NCI-H2081 treated with DMSO at 0.1 percent for 48 hours (cell line): ENCODE results near the gene RGS6.

Experiments used
- DNase-seq: peaks from one replicate; lab custom pipeline; 2025; lab: John Stamatoyannopoulos, UW

Gene RGS6

DNA sequence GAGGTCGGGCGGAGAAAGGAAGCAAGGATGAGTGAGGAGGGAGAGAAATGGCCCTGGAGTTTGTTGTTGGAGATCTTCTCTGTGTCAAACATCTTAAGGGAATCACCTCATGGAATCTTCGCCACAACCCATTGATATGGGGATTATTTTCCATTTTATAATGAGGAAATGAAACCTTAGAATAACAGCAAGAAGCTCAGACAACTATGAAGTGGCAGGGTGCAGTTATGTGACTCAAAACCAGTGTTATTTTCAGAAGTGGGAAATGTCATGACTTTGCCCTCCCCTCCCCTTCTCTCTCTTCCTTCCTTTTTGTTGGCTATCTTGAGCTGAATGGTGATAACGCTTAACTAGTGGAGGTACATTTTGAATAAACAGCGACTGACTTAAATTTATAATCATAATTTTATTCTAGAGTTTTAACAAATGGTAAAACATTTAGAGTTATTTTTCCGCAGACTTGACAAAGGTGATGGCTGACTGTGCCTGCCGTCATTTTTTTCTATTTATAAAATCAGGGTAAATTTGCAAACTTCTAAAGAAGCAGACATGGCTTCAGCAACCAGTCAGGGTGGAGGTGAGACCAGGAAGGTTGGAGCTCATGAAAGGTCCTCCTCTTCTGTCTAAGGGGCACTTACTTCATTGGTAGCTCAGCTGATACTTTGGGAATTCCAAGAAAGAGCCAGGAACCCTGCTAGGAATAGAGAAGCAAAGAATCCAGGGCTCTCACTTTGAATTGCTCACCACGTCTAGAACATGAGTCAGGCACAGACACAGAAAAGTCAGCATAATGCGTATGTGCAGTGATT lies 232.4 kb downstream of the RGS6 start:
- no peak for DNase-seq

DNA sequence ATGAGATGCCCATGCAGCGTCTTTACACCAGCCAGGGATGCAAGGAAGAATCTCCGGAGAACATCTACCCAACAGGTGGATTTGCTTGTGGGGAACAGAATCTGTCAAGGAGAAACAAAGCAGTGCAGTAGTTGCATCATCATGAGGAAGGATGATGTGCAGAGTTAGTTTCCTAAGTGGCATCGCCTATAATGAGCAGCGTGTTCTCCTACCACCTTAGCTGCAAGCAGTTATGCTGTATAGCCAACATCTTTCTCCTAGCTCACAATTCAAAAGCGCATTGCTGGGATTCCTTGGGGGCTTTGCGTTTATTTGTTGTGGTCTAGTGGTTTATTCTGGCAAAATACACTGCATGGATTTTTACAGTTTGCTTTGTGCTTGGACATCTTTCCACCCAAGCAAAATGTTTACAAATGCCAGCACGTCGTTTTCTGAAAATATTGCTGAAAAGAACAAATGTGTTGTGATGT lies 233.0 kb downstream of the RGS6 start:
- no peak for DNase-seq

DNA sequence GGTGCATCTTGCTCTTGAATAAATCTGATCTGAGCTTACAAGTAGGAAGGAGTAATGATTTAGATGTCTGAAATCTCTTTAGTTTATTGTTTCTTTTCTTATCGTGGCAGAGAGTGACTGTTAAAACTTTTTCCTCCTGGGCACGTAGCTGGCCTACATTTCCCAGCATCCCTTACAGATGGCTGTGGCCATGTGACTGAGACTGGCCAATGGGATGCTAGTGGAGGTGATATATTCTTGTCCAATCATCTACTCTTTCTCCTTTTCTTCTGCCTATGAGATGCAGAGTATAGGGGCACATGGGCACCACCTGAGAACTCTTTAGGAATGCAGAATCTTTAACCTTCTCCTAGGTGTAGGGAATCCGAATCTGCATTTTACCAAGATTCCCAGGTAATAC lies 237.3 kb downstream of the RGS6 start:
- DNase-seq, result no peak

DNA sequence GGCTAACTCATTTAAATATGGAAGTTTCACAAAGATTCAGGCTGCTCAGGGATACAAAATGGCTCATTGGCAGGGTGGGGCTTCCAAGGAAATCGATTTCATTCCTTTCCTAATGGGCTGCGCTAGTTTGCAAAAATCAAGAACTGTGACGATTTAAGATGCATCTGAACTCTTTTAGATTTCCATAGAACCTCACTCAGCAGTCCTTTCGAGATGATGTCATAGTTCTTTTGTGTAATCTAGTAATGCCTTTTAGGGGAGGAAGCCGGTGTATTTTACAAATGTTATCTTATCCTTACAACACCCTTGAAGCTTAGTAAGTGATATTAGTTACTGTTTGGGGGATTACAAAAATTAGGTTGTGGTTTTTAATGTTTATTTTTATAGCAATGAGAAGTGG lies 239.8 kb downstream of the RGS6 start:
- no peak for DNase-seq

DNA sequence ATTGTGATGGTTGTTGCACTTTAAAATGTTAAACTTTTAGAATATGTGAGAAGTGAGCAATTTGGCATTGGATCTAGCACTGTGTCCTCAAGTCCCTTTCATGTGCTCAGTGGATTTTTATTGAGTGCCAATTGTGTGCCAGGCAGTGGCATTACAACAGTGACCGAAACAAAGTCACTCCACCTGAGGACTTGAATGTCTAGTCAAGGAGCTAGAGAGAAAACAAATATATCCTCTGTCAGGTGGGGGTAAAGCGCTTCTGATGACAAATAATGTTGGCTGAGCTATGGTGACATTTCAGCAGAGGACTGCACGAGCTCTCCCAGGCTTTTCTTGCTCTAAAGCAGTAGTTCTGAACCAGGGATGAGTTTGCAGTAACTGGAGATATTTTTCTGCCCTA lies 240.4 kb downstream of the RGS6 start:
- DNase-seq, result no peak

- no peak for DNase-seq
Observed at GRCh38 chr14:72173038-72173720, 240.9 kb downstream of the RGS6 start.

GRCh38 chr14:72177251-72177650 lies 245.0 kb downstream of the RGS6 start:
- no peak for DNase-seq

DNA sequence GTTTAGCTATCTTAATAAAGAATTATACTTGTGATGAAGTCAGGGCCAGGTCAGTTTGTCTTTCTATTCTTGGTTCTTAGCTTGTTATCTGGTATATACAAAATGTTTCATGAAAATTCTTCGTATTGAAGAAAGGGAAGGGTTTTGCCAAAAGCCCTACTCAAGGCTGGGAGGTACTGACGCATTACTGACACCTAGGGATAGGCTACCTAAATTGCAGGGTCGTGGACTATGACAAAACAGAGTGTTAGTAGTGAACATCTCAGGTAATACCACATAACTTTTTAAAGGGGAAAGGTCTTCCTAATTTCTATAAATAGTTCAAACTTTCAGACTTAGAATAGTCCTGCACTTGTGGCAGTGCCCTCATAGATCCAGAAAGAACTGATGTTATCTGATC lies 246.3 kb downstream of the RGS6 start:
- no peak for DNase-seq

DNA sequence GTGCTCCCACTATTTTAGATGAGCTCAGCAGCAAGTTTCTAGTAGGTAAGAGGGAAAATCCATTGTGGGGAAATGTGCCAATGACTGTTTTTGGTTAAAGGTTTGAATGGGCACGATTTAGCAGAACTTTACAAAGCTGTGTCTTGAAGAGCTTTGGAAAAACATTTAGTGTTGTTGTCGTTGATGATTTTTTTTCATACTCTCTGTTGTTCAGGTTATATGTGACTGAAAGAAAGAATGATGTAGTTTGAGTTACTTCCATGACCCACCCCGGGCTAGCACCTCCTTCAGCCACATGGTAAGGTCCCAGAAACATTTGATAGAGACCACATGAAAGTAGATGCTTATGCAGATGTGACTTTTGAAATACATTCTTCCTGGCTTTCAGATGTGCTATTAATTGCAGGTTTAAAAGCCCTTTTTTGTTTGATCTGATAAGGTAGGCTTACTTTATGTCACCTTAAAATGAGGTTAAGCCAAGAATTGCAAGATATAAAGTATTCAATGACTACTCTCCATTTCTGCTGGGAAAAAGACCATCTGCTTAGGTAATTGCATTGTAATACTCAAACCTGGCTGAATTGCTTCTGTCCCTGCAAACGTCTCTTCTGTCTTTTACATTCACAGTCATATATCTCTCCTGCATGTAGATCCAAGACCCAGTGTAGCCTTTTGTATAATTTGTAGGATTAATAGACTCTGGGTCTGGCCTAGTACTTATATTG lies 250.6 kb downstream of the RGS6 start:
- no peak for DNase-seq

- no peak for DNase-seq
Observed at GRCh38 chr14:72183631-72184030, 251.4 kb downstream of the RGS6 start.

GRCh38 chr14:72186523-72186922 lies 254.3 kb downstream of the RGS6 start:
- no peak for DNase-seq

- no peak for DNase-seq
Observed at GRCh38 chr14:72196237-72197015, 264.2 kb downstream of the RGS6 start.

- no peak for DNase-seq
Observed at GRCh38 chr14:72201645-72202044, 269.4 kb downstream of the RGS6 start.

DNA sequence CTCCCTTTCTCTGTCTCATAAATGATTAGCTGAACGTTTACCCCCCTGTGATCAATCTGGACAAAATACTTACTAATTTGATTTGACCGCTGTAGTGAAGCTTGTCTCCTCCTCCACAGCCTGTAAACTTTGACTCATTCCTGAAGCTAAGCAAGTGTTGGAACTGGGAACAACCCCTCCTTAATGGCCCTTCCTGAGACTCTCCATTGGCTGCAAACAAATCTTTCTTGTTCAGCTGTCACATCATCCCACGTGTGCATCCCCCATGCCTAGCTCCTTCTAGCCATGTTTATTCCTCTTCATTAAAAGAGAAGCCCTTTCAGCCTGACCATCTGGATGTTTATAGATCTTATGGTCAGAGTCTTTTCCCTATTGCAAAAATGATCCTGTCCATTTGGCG lies 281.2 kb downstream of the RGS6 start:
- DNase-seq, result no peak

DNA sequence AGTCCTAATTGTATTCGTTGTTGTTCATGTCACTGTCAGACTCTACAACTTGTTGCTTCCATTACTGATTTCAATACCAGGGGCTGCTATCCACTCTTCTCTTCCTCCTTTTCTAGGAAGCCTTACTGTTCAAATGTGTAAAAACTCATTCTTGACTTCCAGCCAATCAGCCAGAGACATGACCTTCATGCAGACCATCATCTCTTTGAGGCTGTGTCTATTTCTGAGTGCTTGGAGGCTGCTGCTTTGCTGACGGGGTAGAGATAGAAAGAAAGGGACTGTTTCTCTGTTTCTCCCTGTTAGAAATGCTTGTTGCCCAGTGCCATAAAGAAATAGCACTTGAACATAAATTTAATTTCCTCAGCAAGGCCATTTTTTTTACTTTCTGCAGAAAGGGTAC lies 282.9 kb downstream of the RGS6 start:
- DNase-seq, result no peak

GRCh38 chr14:72217135-72217534 lies 284.9 kb downstream of the RGS6 start:
- DNase-seq, result no peak

GRCh38 chr14:72222046-72222445 lies 289.8 kb downstream of the RGS6 start:
- no peak for DNase-seq

DNA sequence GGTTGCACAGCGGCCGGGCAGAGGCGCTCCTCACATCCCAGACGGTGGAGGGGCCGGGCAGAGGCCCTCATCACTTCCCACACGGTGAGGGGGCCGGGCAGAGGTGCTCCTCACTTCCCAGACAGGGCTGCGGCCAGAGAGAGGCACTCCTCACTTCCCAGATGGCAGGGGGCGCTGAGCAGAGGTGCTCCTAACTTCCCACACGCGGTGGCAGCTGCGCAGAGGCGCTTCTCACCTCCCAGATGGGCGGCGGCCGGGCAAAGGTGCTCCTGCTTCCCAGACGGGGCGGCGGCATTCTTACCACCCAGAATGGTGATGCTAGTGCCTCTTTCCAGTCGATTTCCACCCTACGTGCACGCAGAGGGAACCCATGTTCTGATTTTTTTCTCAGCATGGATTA lies 304.4 kb downstream of the RGS6 start:
- no peak for DNase-seq

DNA sequence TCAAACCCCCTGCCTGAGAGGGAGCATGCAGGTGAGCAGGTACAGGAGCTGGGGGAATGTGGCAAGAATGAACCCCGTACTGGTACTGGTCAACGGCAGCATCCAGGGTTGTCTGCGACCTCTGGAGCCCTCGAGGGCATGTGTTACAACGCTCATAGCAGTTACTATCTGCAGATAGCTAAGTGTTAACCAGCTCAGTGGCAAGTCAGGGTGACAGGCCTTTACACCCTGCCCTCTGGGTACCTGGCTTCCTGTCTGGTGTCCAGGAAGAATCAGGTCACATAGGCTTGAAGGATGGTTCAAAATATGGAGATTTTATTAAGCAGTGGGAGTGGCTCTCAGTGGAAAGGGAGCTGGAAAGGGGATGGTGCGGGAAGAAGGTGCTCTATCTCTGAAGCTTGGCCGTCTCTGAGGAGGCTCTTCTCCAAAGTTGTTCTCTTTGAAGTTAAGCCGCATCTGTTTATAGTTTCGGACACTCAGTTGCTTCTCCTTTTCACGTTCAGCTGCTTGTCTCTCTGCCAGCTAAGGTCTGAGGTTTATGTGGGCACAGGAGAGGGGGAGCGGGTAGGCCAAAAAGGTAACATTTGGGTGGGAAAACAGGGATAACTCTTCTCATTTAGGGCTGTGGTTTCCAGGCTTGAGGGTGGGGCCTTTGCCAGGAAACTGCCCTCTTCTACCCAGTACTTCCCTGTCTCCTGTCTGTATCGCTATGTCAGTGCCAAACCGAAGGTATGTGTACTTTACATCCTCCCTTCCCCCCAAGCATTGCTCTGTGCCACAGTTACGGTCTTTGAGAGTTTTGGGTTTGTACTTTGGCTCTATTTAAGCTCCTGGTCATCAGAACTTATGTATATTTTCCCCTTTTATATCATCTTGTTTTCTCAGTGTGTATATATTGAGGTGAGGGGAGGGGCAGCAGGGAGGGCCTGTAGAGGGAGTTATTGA lies 305.8 kb downstream of the RGS6 start:
- no peak for DNase-seq

DNA sequence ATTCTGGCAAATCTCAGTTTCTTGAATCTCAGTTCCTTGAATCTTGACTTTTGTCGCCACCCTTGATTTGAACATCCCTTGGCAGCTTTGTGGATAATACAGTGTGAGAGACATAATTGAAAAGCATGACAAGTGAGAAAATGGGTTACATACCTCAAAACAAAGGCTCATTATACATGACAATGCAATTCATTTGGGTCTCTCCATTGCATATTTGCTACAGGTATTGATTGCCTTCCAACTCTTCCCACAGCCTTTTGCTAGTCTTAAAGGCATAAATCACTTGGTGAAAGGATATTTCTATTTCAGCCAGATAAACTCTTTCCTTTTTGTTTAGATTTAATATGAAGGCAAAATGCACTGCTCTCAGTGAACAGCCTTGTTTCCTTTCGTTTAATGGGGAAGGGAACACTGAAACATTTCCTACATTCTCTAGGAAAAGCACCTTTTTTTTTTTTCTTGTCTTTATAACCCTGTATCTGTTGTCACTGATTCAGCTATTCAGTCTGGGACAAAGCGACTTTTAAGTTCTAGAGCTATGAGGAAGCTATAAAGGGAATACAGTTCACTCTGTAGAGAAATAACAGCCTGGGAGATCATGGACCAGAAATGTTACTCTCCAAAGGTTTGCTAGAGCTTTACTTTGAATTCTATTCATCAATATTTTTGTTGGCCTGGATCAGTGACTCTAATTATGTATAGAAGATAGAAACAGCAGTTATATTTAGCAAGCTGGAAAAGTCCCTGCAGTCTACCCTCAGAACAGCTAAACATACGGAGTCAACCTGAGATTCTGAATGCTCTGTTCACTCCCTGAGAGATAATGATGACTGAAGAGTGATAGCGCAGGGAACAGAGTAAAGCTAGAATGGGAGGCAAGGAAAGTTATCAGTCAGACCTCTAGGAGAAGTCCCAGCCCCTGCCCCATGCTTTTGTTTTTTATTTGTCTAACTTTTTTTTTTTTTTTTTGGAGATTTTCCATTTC lies 311.4 kb downstream of the RGS6 start:
- no peak for DNase-seq
